ENCODE results near the gene MYADML2. TPM values are rescaled to one million over a fixed set of nuclear protein-coding genes. Genes with fewer than 3 reads are reported as not detected.

Gene MYADML2
- total RNA-seq, 1 donor from 2014 or later, result not detected

DNA sequence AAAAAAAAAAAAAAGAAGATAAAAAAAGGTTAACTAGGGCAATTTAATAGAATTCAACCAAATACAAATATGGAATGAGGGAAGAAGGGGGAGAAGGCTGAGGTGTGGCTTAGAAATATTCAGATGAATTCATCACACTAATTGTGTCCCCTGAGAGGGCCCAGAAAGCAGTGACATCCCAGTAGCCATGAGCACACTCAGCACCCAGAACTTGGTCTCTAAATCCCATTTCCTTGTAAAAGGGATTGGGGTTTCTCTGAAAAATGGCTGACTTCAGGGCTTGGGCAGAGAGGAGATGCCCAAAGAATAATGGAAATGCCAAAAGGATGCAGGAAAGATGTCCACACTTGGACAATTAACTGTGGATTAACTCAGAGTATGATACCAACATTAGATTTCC, 26.4 kb upstream of the MYADML2 start:
- no peak overlapping the region for H3K4me3 Mint-ChIP-seq
- DNase-seq (ENCODE audit: low read depth, low spot score), result no peak
- peaks cover 9% of the 10 kb centered on the region for H3K4me1 Mint-ChIP-seq
- H3K9me3 Mint-ChIP-seq, result peaks cover 3% of the 10 kb centered on the region
- H3K27ac Mint-ChIP-seq (ENCODE audit: unreplicated experiment), result no peak overlapping the region
- H3K36me3 Mint-ChIP-seq (ENCODE audit: low read depth), result peaks cover 3% of the 10 kb centered on the region
- H3K27me3 Mint-ChIP-seq (ENCODE audit: low read depth), result peaks cover 4% of the 10 kb centered on the region
- TF ChIP-seq, protein P1, sequence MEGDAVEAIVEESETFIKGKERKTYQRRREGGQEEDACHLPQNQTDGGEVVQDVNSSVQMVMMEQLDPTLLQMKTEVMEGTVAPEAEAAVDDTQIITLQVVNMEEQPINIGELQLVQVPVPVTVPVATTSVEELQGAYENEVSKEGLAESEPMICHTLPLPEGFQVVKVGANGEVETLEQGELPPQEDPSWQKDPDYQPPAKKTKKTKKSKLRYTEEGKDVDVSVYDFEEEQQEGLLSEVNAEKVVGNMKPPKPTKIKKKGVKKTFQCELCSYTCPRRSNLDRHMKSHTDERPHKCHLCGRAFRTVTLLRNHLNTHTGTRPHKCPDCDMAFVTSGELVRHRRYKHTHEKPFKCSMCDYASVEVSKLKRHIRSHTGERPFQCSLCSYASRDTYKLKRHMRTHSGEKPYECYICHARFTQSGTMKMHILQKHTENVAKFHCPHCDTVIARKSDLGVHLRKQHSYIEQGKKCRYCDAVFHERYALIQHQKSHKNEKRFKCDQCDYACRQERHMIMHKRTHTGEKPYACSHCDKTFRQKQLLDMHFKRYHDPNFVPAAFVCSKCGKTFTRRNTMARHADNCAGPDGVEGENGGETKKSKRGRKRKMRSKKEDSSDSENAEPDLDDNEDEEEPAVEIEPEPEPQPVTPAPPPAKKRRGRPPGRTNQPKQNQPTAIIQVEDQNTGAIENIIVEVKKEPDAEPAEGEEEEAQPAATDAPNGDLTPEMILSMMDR (conservative IDR thresholded peaks at IDR 0.05), result no peak

DNA sequence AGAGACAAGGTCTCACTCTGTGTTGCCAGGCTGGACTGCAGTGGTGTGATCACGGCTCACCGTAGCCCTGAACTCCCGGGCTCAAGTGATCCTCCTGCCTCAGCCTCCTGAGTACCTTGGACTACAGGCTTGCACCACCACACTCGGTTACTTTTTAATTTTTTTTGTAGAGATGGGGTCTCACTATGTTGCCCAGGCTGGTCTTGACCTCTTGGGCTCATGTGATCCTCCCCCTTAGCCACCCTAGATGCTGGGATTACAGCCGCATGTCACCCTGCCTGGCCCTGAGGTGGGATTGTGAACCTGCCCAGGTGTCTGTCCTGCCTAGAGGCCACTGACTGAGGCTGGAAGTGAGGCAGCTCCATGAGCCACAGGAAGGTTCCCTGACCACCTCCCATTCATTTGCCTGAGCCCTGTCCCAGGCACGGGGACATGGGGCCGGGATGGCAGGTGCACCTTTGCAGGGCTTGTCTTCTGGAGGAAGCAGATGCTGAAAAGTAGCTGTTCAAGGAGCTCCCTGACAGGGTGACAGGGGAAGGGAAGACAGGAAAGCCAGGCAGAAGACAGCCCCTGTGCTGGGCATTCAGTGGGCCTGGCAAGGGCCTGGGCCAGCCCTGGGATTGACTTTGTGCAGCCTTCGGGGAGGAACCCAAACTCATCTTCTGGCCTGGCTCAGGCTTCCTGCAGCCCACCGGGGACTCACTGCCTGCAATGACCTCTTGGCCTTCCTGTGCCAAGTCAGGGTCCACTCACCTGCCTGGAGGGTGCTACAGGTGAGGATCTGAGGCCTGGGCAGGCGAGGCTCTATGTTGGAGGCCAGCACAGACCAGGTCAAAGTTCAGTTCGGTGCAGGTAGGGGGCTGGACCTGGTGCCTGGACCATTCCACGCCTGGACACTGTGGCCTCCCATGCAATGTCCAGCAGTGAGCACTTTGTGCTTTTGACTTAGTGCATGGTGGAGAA, 22.1 kb upstream of the MYADML2 start:
- Mint-ChIP-seq H3K4me1 (peaks cover 31% of the 10 kb centered on the region), H3K4me3 (no peak overlapping the region), H3K36me3 (ENCODE audit: low read depth) (peaks cover 1% of the 10 kb centered on the region), H3K27ac (ENCODE audit: unreplicated experiment) (no peak overlapping the region), H3K9me3 (peaks cover 3% of the 10 kb centered on the region), H3K27me3 (ENCODE audit: low read depth) (peaks cover 14% of the 10 kb centered on the region)
- DNase-seq (ENCODE audit: low read depth, low spot score), result no peak
- TF ChIP-seq, protein P1 (conservative IDR thresholded peaks at IDR 0.05), result no peak

DNA sequence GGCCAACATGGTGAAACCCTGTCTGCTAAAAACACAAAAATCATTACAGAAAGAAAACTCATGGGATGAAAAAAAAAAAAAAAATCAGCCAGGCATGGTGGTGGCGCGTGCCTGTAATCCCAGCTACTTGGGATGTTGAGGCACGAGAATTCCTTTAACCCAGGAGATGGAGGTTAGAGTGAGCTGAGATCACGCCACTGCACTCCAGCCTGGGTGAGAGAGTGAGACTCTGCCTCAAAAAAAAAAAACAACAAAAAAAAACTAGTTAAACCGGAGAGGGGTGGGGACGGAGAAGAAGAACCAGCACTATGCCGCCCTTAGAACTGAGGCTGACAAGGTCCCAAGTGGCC, 21.3 kb upstream of the MYADML2 start:
- TF ChIP-seq, protein P1 (conservative IDR thresholded peaks at IDR 0.05), result no peak
- Mint-ChIP-seq H3K4me3 (peak overlapping the region; percentile 68), H3K9me3 (peaks cover 3% of the 10 kb centered on the region), H3K36me3 (ENCODE audit: low read depth) (no peaks in the 10 kb centered on the region), H3K4me1 (peaks cover 31% of the 10 kb centered on the region), H3K27me3 (ENCODE audit: low read depth) (peaks cover 21% of the 10 kb centered on the region), H3K27ac (ENCODE audit: unreplicated experiment) (no peak overlapping the region)
- DNase-seq (ENCODE audit: low read depth, low spot score), result no peak

DNA sequence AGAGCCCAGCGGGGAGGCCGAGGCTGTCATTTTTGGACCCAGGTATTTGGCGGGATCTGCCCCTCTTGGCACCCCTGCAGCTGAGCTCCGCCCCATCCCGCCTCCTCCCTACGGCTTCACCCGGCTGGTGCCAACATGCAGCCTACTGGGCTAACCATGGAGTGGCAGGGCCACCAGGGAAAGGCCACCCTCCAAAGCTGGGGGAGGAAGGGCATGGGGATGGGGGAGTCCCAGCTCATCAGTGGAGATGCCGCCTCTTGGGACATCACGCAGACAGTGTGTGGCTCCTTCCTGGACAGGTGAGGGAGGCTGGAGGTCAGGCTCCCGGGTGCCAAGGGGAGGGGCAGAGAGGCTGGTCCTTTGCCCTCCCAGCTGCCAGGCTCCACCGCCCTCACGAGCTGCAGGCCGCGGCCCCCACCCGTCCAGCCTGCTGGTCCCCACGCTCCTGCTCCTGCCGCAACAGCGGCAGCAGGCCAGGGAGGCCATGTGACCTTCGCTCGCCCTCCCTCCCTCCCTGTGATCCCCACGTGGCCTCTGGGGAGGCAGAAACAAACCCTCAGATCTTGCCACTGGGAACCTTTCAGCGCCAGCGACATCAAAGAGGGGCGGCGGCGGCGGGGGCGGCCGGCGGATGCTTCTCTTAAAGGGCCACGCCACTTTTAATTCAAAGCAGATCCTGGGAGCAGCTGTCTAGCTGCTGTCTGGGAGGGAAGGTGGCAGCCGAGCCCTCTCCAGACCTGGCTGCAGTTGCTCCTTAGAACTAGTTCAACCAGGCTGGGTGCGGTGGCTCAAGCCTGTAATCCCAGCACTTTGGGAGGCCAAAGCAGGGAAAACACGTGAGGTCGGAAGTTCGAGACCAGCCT, 20.7 kb upstream of the MYADML2 start:
- Mint-ChIP-seq H3K27ac (ENCODE audit: unreplicated experiment) (peak overlapping the region; percentile 57), H3K36me3 (ENCODE audit: low read depth) (no peaks in the 10 kb centered on the region), H3K9me3 (peaks cover 3% of the 10 kb centered on the region), H3K27me3 (ENCODE audit: low read depth) (peaks cover 27% of the 10 kb centered on the region), H3K4me3 (peak overlapping the region; percentile 68), H3K4me1 (peaks cover 31% of the 10 kb centered on the region)
- TF ChIP-seq, protein P1 (conservative IDR thresholded peaks at IDR 0.05), result no peak
- DNase-seq (ENCODE audit: low read depth, low spot score), result peak; percentile 86

DNA sequence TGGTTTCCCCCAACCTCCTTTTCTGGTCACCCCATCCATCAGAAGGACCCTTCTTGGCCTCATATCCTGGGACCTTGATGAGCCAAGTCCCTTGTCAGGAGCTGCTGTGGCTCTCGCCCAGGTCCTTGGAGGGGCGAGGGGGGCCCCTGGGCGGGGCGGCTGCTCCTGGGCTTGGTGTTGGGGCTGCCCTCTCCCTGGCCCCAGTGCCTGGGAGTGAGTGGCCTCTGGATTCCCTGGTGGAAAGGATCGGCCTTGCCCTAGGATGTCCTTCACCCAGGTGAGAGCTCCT, 20.2 kb upstream of the MYADML2 start:
- TF ChIP-seq, protein P1 (conservative IDR thresholded peaks at IDR 0.05), result no peak
- H3K4me3 Mint-ChIP-seq, result no peak overlapping the region
- no peak overlapping the region for H3K27ac Mint-ChIP-seq (ENCODE audit: unreplicated experiment)
- H3K36me3 Mint-ChIP-seq (ENCODE audit: low read depth), result no peaks in the 10 kb centered on the region
- no peaks in the 10 kb centered on the region for H3K9me3 Mint-ChIP-seq
- peaks cover 33% of the 10 kb centered on the region for H3K27me3 Mint-ChIP-seq (ENCODE audit: low read depth)
- H3K4me1 Mint-ChIP-seq, result peaks cover 31% of the 10 kb centered on the region
- no peak for DNase-seq (ENCODE audit: low read depth, low spot score)
